Measurements from ENCODE around the gene SUSD4. TPM values are rescaled to one million over a fixed set of nuclear protein-coding genes. Genes with fewer than 3 reads are reported as not detected.

Gene SUSD4
- polyA plus RNA-seq, 4 donors, result 14.6 to 24.6 (median 19.2) TPM

GRCh38 chr1:223199094-223199647 lies 164.8 kb downstream of the SUSD4 start:
- no peak for DNase-seq (ENCODE audit: low read depth in 4 of 4, low spot score in 3 of 4)

DNA sequence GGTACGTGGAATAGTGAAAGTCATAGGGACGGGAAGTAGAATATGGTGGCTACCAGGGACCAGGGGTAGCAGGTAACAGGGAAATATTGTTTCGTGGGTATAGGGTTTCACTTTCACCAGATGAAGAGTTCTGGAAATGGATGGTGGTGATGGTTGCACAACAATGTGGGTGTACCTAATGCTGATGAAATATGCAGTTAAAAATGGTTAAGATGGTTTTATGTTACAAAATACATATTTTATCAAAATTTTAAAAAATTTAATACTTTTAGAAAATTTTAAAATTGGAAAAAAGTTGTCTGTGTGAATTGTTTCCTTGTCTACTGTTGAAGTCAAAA lies 165.4 kb downstream of the SUSD4 start:
- DNase-seq (ENCODE audit: low read depth in 4 of 4, low spot score in 3 of 4), result no peak

GRCh38 chr1:223197923-223198627 lies 165.9 kb downstream of the SUSD4 start:
- DNase-seq (ENCODE audit: low read depth in 4 of 4, low spot score in 3 of 4), result no peak

DNA sequence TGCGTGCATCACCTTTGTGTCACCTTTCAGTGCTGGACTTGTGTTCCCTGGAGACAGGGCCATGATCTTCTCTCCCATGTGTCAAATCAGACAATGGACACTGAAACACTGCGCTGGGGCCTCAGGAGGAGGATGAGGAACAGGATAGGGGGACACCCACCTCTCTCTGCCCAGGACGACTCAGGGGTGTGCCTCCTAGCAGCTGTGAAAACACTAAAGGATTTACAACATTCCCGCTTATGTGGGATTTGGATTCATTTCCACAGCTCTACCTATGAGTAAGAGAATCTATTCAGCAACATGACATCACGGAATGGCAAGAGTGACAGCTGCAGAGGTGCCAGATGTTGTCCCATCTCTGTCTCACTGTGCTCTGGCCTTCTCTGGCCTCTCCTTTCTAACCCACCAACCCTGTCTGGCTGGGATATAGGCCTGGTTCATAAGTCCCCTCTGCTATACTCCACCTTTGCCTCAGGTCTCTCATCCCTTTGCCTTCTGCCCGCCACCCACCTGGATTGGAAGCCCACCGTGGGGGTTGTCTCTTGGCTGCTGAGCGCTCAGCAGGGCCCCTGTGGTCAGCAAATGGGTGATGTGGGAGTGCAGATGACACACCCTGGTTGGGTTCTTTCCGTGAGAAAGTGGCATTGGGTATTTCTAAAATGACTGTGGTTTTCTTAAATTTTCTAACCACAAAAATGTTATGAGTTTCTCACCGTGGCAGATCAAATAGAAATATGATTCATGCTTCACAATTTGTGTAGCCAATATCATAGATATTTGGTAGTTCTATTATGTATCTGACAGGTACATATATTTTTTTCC lies 173.9 kb downstream of the SUSD4 start:
- no peak for DNase-seq (ENCODE audit: low read depth in 4 of 4, low spot score in 3 of 4)

- DNase-seq (ENCODE audit: low read depth in 4 of 4, low spot score in 3 of 4), result no peak
These were observed 174.5 kb downstream of the SUSD4 start for GRCh38 chr1:223189525-223189902.

DNA sequence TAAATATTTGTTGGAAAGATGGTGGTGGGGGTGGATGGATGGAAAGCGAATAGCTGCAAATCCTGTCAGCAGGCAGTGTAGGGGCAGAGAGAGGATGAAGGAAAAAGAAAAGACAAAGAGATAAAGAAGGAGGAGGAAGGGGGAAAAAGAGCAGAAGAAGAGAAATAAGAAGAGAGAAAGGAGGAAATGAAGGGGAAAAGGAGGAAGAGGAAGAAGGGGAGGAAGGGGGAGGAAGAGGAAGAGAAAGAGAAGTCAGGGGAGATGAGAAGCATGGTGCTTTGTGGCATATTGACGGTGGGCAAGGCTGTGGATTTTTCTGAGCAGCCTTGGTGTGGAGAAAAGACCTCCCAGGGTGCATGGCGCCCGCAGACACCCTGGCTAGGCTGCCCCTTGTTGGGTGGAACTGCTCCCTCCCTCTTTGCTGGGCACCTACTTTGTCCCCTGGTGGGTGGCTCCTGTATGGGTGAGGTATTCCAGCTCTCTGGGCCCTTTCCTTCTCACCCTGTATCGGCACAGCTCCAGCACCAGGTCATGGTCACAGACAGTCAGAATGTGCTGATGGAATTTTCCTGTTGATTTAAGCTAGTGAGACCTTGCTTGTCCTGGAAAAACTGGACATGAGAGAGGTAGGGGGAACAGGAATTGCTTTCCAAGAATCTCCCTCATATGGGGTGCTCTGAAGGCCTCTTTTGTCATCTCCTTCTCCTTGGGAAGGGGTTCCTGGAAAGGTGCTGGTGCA lies 175.2 kb downstream of the SUSD4 start:
- no peak for DNase-seq (ENCODE audit: low read depth in 4 of 4, low spot score in 3 of 4)

DNA sequence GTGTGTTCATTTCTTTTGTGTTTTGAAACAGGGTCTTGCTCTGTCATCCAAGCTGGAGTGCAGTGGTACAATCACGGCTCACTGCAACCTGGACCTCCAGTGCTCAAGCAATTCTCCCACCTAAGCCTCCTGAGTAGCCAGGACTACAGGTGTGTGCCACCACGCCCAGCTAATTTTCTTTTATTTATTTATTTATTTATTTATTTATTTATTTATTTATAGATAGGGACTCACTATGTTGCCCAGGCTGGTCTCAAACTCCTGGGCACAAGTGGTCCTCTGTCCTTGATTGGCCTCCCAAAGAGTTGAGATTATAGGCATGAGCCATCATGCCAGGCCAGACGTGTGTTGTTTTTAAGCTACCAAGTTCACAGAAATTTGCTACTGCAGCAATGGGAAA lies 177.2 kb downstream of the SUSD4 start:
- DNase-seq (ENCODE audit: low read depth in 4 of 4, low spot score in 3 of 4), result no peak

GRCh38 chr1:223183268-223183862 lies 180.6 kb downstream of the SUSD4 start:
- DNase-seq (ENCODE audit: low read depth in 4 of 4, low spot score in 3 of 4), result no peak

- DNase-seq (ENCODE audit: low read depth in 4 of 4, low spot score in 3 of 4), result no peak
These were observed 183.2 kb downstream of the SUSD4 start for GRCh38 chr1:223180731-223181321.

GRCh38 chr1:223179786-223180185 lies 184.2 kb downstream of the SUSD4 start:
- no peak for DNase-seq (ENCODE audit: low read depth in 4 of 4, low spot score in 3 of 4)

DNA sequence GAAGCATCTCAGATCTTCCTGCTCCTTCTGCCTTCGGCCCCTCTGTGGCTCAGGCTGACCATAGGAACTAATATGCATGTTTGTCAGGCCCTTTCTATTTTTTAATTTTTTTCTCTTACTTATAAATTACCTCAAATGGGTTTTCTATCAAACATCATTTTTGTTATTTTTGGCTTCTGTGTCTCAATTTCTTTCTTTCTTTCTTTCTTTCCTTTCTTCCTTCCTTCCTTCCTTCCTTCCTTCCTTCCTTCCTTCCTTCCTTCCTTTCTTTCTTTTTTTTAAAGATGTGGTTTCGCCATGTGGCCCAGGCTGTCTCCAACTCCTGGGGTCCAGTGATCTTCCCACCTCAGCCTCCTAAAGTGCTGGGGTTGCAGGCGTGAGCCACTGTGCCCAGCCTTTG lies 184.7 kb downstream of the SUSD4 start:
- no peak for DNase-seq (ENCODE audit: low read depth in 4 of 4, low spot score in 3 of 4)

GRCh38 chr1:223177681-223178080 lies 186.3 kb downstream of the SUSD4 start:
- no peak for DNase-seq (ENCODE audit: low read depth in 4 of 4, low spot score in 3 of 4)

- no peak for DNase-seq (ENCODE audit: low read depth in 4 of 4, low spot score in 3 of 4)
These were observed 187.5 kb downstream of the SUSD4 start for GRCh38 chr1:223176437-223176836.

DNA sequence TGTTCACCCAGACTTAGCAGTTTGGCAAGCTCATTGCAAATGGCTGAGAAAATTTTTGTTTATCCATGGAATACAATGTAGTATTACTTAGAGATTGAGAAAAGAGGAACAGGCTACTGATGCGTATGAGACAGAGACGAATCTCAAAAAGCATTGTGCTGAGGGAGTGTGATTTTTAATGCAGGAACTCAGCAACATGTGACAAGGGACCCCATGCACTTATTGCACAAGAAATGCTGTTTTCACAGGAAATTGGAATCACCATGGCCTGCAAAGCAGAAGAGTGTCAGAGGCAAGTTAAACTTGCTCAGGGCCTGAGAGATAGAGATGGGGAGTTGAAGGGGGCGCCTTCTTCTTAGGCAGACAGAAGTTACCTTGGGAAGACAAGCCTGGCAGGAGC lies 188.3 kb downstream of the SUSD4 start:
- DNase-seq (ENCODE audit: low read depth in 4 of 4, low spot score in 3 of 4), result no peak

DNA sequence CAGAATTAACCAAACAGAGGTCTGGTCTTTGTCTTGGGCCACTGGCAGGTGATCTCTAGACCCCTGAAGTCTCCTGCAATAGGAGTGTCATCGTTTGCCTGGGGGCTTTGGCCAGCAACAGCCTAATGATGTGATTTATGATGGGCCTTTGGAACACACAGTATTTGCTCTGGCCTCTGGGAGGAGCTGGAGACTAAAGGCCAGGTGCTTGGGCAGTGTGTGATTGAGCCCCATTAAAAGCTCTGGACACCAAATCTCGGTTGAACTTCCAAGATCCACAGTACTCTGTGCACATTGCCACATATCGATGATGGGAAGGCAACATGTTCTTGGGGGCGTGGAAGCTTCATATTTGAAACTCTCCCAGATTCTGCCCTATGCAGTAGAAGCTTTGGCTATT lies 188.9 kb downstream of the SUSD4 start:
- DNase-seq (ENCODE audit: low read depth in 4 of 4, low spot score in 3 of 4), result no peak

Other genes with a start within 250 kb of the SUSD4 start
- 1 to 10 TPM; 4.6 to 7.2 (median 6.6) TPM for gene TLR5, start 220.9 kb downstream of the SUSD4 start, polyA plus RNA-seq (ENCODE audit: insufficient read length in 4 of 4)
- gene CCDC185, start 29.2 kb upstream of the SUSD4 start, polyA plus RNA-seq (ENCODE audit: insufficient read length in 4 of 4), result under 1 TPM in 3 of 4 donors, not detected in 1; 0.09 to 0.20 (median 0.14) TPM

All from right renal pelvis (tissue), 4 donors.